ENCODE measurements around the gene CCDC71. TPM values are rescaled to one million over a fixed set of nuclear protein-coding genes. Genes with fewer than 3 reads are reported as not detected.
A peak's percentile ranks its signal among the peaks of the same experiment; 100 is the strongest.

CCDC71 gene
- total and polyA plus RNA-seq, 7 donors, result 12.6 to 26.8 (median 20.0) TPM

GRCh38 chr3:49175530-49175929 lies 9.4 kb upstream of the CCDC71 start:
- no peak for TF ChIP-seq CTCF (IDR thresholded peaks at IDR 0.05)
- Histone ChIP-seq H3K9me3 (no peaks in the 10 kb centered on the region), H3K4me3 (no peak overlapping the region), H3K4me1 (peaks cover 27% of the 10 kb centered on the region), H3K27me3 (ENCODE audit: insufficient read depth in 3 of 3, low read length in 2 of 3) (no peaks in the 10 kb centered on the region), H3K27ac (no peak overlapping the region), H3K36me3 (ENCODE audit: insufficient read depth in 1 of 2, low read depth in 1 of 2) (peaks cover 0 to 30% of the 10 kb centered on the region in 2 donors)
- no peak for ATAC-seq
- WGBS, 3 donors, result 78 to 83% (median 82%) methylated on average over 8 of the region's 8 CpGs
- no peak for DNase-seq
- intact Hi-C loops (cut with DNase I), result no loop called here

GRCh38 chr3:49174397-49174985 lies 8.4 kb upstream of the CCDC71 start:
- DNase-seq, result no peak
- Histone ChIP-seq H3K27me3 (ENCODE audit: insufficient read depth in 3 of 3, low read length in 2 of 3) (no peaks in the 10 kb centered on the region), H3K36me3 (ENCODE audit: insufficient read depth in 1 of 2, low read depth in 1 of 2) (peaks cover 0 to 30% of the 10 kb centered on the region in 2 donors), H3K4me3 (peak overlapping the region; percentile 88), H3K4me1 (peaks cover 27% of the 10 kb centered on the region), H3K9me3 (no peaks in the 10 kb centered on the region), H3K27ac (peak overlapping the region; percentile 89)
- intact Hi-C loops (cut with DNase I), result loop anchor here (5.0 kb wide), 3 partner anchors 103 to 273 kb away; partner anchors contain the start of genes C3orf62 (in 1 of the 2) and USP4 (in 1 of the 2)
- no peak for ATAC-seq
- WGBS, 3 donors, result 83 to 93% (median 88%) methylated on average over 9 of the region's 9 CpGs
- no peak for TF ChIP-seq CTCF (IDR thresholded peaks at IDR 0.05)

- ATAC-seq (no peak), DNase-seq (no peak)
- WGBS, 3 donors, result 1 to 10% (median 7%) methylated on average over 4 of the region's 4 CpGs
- intact Hi-C loops (cut with DNase I), result loop anchor here (5.0 kb wide), 3 partner anchors 104 to 274 kb away; partner anchors contain the start of genes C3orf62 (in 1 of the 2) and USP4 (in 1 of the 2)
- peak overlapping the region; percentile 88 for H3K4me3 ChIP-seq
- H3K9me3 ChIP-seq, result no peaks in the 10 kb centered on the region
- peaks cover 0 to 30% of the 10 kb centered on the region in 2 donors for H3K36me3 ChIP-seq (ENCODE audit: insufficient read depth in 1 of 2, low read depth in 1 of 2)
- TF ChIP-seq CTCF (IDR thresholded peaks at IDR 0.05), result no peak
- peak overlapping the region; percentile 89 for H3K27ac ChIP-seq
- peaks cover 27% of the 10 kb centered on the region for H3K4me1 ChIP-seq
- no peaks in the 10 kb centered on the region for H3K27me3 ChIP-seq (ENCODE audit: insufficient read depth in 3 of 3, low read length in 2 of 3)
Measured at GRCh38 chr3:49173792-49174170, 7.7 kb upstream of the CCDC71 start.

- 10 to 19% (median 11%) methylated on average over 3 of the region's 3 CpGs for WGBS, 3 donors
- peak in 2 of 4 donors; percentile 23 to 28 for ATAC-seq
- peaks cover 27% of the 10 kb centered on the region for H3K4me1 ChIP-seq
- TF ChIP-seq CTCF (IDR thresholded peaks at IDR 0.05), result no peak
- H3K4me3 ChIP-seq, result peak overlapping the region; percentile 88
- intact Hi-C loops (cut with DNase I), result loop anchor here (5.0 kb wide), 3 partner anchors 104 to 274 kb away; partner anchors contain the start of genes C3orf62 (in 1 of the 2) and USP4 (in 1 of the 2)
- peak in 1 of 2 donors; percentile 42 for DNase-seq
- H3K27ac ChIP-seq, result peak overlapping the region; percentile 89
- no peaks in the 10 kb centered on the region for H3K9me3 ChIP-seq
- peaks cover 0 to 30% of the 10 kb centered on the region in 2 donors for H3K36me3 ChIP-seq (ENCODE audit: insufficient read depth in 1 of 2, low read depth in 1 of 2)
- H3K27me3 ChIP-seq (ENCODE audit: insufficient read depth in 3 of 3, low read length in 2 of 3), result no peaks in the 10 kb centered on the region
Measured at GRCh38 chr3:49173116-49173791, 7.1 kb upstream of the CCDC71 start.

All from psoas muscle (tissue), 8 donors.